Smooth muscle cell of the brain vasculature (primary cell): Measurements from ENCODE around the gene SHTN1.

ENCODE experiments used
- DNase-seq: peaks from one replicate; pipeline ENCODE4 v3.0.0-alpha.2; 2012; ENCODE audit warnings: low read depth, low spot score

SHTN1 gene

GRCh38 chr10:116835658-116836057, 169.3 kb downstream of the SHTN1 start:
- DNase-seq: no peak

GRCh38 chr10:116833986-116834985, 170.7 kb downstream of the SHTN1 start:
- DNase-seq: no peak

GRCh38 chr10:116831790-116832189, 173.2 kb downstream of the SHTN1 start:
- no peak for DNase-seq
